Stimulated activated naive B cell treated with anti-CD40 and anti-IgM and Interleukin-4, amounts not matched to agents 10 μg/mL and 1 μg/mL and 100 μg/mL, for 72 hours (primary cell): ENCODE results near the gene FOXP1.
A peak's percentile ranks its signal among the peaks of the same experiment; 100 is the strongest.

Experiments used
- ATAC-seq, 2 donors: fragments of 150-1000 bp; cut with Tn5 transposase; replicated peaks; 2 replicates each; pipeline ENCODE4 v1.10.0; 2021; ENCODE audit warnings: moderate library complexity in 1 of 2
- DNase-seq: peaks from one replicate; pipeline ENCODE4 v3.0.0; 2021
- H3K27ac Mint-ChIP-seq: one replicate; pipeline ENCODE4 v1.8.0; 2022; ENCODE audit warnings: mild to moderate bottlenecking, mixed read lengths
- H3K27me3 Mint-ChIP-seq, 2 donors: one replicate each; pipeline ENCODE4 v1.8.0; 2022; ENCODE audit warnings: mixed read lengths in 2 of 2
- H3K36me3 Mint-ChIP-seq, 2 donors: one replicate each; pipeline ENCODE4 v1.8.0; 2022; ENCODE audit warnings: mixed read lengths in 2 of 2, mild to moderate bottlenecking in 1 of 2
- H3K4me1 Mint-ChIP-seq, 2 donors: one replicate each; pipeline ENCODE4 v1.8.0; 2022; ENCODE audit warnings: mixed read lengths in 2 of 2, mild to moderate bottlenecking in 1 of 2
- H3K4me3 Mint-ChIP-seq, 2 donors: one replicate each; pipeline ENCODE4 v1.8.0; 2022; ENCODE audit warnings: mild to moderate bottlenecking in 2 of 2, mixed read lengths in 2 of 2, moderate library complexity in 1 of 2
- H3K9me3 Mint-ChIP-seq, 2 donors: one replicate each; pipeline ENCODE4 v1.8.0; 2022; ENCODE audit warnings: mixed read lengths in 2 of 2, mild to moderate bottlenecking in 1 of 2

FOXP1 gene

GRCh38 chr3:71210257-71211007, 373.1 kb downstream of the FOXP1 start:
- no peak for ATAC-seq
- peak overlapping the region in 1 of 2 donors; percentile 49 for H3K4me3 Mint-ChIP-seq
- no peak for DNase-seq
- H3K36me3 Mint-ChIP-seq: peaks cover 8 to 23% of the 10 kb centered on the region in 2 donors
- no peaks in the 10 kb centered on the region for H3K27me3 Mint-ChIP-seq
- H3K4me1 Mint-ChIP-seq: peaks cover 39 to 78% of the 10 kb centered on the region in 2 donors
- H3K9me3 Mint-ChIP-seq: no peaks in the 10 kb centered on the region
- H3K27ac Mint-ChIP-seq: peak overlapping the region; percentile 39

GRCh38 chr3:71208211-71209095, 375.1 kb downstream of the FOXP1 start:
- ATAC-seq: peak; percentile 12 to 34

GRCh38 chr3:71207632-71208031, 375.9 kb downstream of the FOXP1 start:
- H3K27ac Mint-ChIP-seq: peak overlapping the region; percentile 72
- H3K9me3 Mint-ChIP-seq: peaks cover 0 to 4% of the 10 kb centered on the region in 2 donors
- peaks cover 46 to 89% of the 10 kb centered on the region in 2 donors for H3K4me1 Mint-ChIP-seq
- H3K4me3 Mint-ChIP-seq: no peak overlapping the region
- no peaks in the 10 kb centered on the region for H3K27me3 Mint-ChIP-seq
- peaks cover 14 to 28% of the 10 kb centered on the region in 2 donors for H3K36me3 Mint-ChIP-seq
- DNase-seq (no peak), ATAC-seq (no peak)

More at GRCh38 chr3:71208211-71209095, 375.1 kb downstream of the FOXP1 start:
- Mint-ChIP-seq H3K4me3 (peak overlapping the region in 1 of 2 donors; percentile 14), H3K36me3 (peaks cover 14 to 28% of the 10 kb centered on the region in 2 donors), H3K9me3 (peaks cover 0 to 4% of the 10 kb centered on the region in 2 donors), H3K27me3 (no peaks in the 10 kb centered on the region), H3K4me1 (peaks cover 41 to 82% of the 10 kb centered on the region in 2 donors), H3K27ac (peak overlapping the region; percentile 63)
- DNase-seq: no peak

- DNase-seq (no peak), ATAC-seq (no peak)
- no peak overlapping the region for H3K27ac Mint-ChIP-seq
- no peaks in the 10 kb centered on the region for H3K27me3 Mint-ChIP-seq
- peaks cover 48 to 90% of the 10 kb centered on the region in 2 donors for H3K4me1 Mint-ChIP-seq
- H3K36me3 Mint-ChIP-seq: peaks cover 14 to 23% of the 10 kb centered on the region in 2 donors
- H3K4me3 Mint-ChIP-seq: no peak overlapping the region
- H3K9me3 Mint-ChIP-seq: peaks cover 0 to 4% of the 10 kb centered on the region in 2 donors
Measured at GRCh38 chr3:71206305-71207165, 377.0 kb downstream of the FOXP1 start.

GRCh38 chr3:71203727-71204488, 379.6 kb downstream of the FOXP1 start:
- peaks cover 10 to 20% of the 10 kb centered on the region in 2 donors for H3K36me3 Mint-ChIP-seq
- DNase-seq (no peak), ATAC-seq (no peak)
- no peak overlapping the region for H3K4me3 Mint-ChIP-seq
- peaks cover 46 to 84% of the 10 kb centered on the region in 2 donors for H3K4me1 Mint-ChIP-seq
- H3K27ac Mint-ChIP-seq: no peak overlapping the region
- no peaks in the 10 kb centered on the region for H3K27me3 Mint-ChIP-seq
- peaks cover 0 to 4% of the 10 kb centered on the region in 2 donors for H3K9me3 Mint-ChIP-seq

- Mint-ChIP-seq H3K27me3 (no peaks in the 10 kb centered on the region), H3K36me3 (peaks cover 10 to 20% of the 10 kb centered on the region in 2 donors), H3K27ac (no peak overlapping the region), H3K9me3 (peaks cover 0 to 4% of the 10 kb centered on the region in 2 donors), H3K4me3 (no peak overlapping the region), H3K4me1 (peaks cover 38 to 75% of the 10 kb centered on the region in 2 donors)
- ATAC-seq (no peak), DNase-seq (no peak)
Measured at GRCh38 chr3:71202848-71203533, 380.5 kb downstream of the FOXP1 start.

GRCh38 chr3:71201939-71202338, 381.6 kb downstream of the FOXP1 start:
- peaks cover 32 to 64% of the 10 kb centered on the region in 2 donors for H3K4me1 Mint-ChIP-seq
- H3K9me3 Mint-ChIP-seq: peaks cover 0 to 4% of the 10 kb centered on the region in 2 donors
- peaks cover 13 to 19% of the 10 kb centered on the region in 2 donors for H3K36me3 Mint-ChIP-seq
- ATAC-seq (no peak), DNase-seq (no peak)
- no peak overlapping the region for H3K4me3 Mint-ChIP-seq
- H3K27ac Mint-ChIP-seq: no peak overlapping the region
- H3K27me3 Mint-ChIP-seq: no peaks in the 10 kb centered on the region

GRCh38 chr3:71197841-71198565, 385.5 kb downstream of the FOXP1 start:
- DNase-seq (no peak), ATAC-seq (no peak)
- Mint-ChIP-seq H3K27me3 (no peaks in the 10 kb centered on the region), H3K9me3 (peaks cover 0 to 2% of the 10 kb centered on the region in 2 donors), H3K4me1 (peaks cover 23 to 54% of the 10 kb centered on the region in 2 donors), H3K36me3 (peaks cover 23 to 25% of the 10 kb centered on the region in 2 donors), H3K4me3 (no peak overlapping the region), H3K27ac (no peak overlapping the region)

- H3K27me3 Mint-ChIP-seq: no peaks in the 10 kb centered on the region
- DNase-seq (no peak), ATAC-seq (no peak)
- peaks cover 22 to 52% of the 10 kb centered on the region in 2 donors for H3K4me1 Mint-ChIP-seq
- H3K36me3 Mint-ChIP-seq: peaks cover 26 to 27% of the 10 kb centered on the region in 2 donors
- H3K4me3 Mint-ChIP-seq: no peak overlapping the region
- H3K27ac Mint-ChIP-seq: peak overlapping the region; percentile 4
- H3K9me3 Mint-ChIP-seq: peaks cover 0 to 2% of the 10 kb centered on the region in 2 donors
Measured at GRCh38 chr3:71195492-71195891, 388.0 kb downstream of the FOXP1 start.

- Mint-ChIP-seq H3K27me3 (no peaks in the 10 kb centered on the region), H3K27ac (peak overlapping the region; percentile 21), H3K4me1 (peaks cover 23 to 55% of the 10 kb centered on the region in 2 donors), H3K9me3 (peaks cover 4 to 6% of the 10 kb centered on the region in 2 donors), H3K36me3 (peaks cover 29 to 30% of the 10 kb centered on the region in 2 donors), H3K4me3 (no peak overlapping the region)
- ATAC-seq (no peak), DNase-seq (no peak)
Measured at GRCh38 chr3:71194785-71195184, 388.7 kb downstream of the FOXP1 start.

GRCh38 chr3:71191031-71191482, 392.5 kb downstream of the FOXP1 start:
- no peaks in the 10 kb centered on the region for H3K27me3 Mint-ChIP-seq
- no peak for ATAC-seq
- H3K36me3 Mint-ChIP-seq: peaks cover 32 to 39% of the 10 kb centered on the region in 2 donors
- no peak for DNase-seq
- peaks cover 30 to 74% of the 10 kb centered on the region in 2 donors for H3K4me1 Mint-ChIP-seq
- H3K27ac Mint-ChIP-seq: peak overlapping the region; percentile 44
- peak overlapping the region in 1 of 2 donors; percentile 41 for H3K4me3 Mint-ChIP-seq
- peaks cover 8 to 9% of the 10 kb centered on the region in 2 donors for H3K9me3 Mint-ChIP-seq

GRCh38 chr3:71189480-71189879, 394.0 kb downstream of the FOXP1 start:
- DNase-seq (no peak), ATAC-seq (peak; percentile 55 to 65)
- Mint-ChIP-seq H3K9me3 (peaks cover 8 to 9% of the 10 kb centered on the region in 2 donors), H3K4me3 (no peak overlapping the region), H3K36me3 (peaks cover 31 to 42% of the 10 kb centered on the region in 2 donors), H3K27ac (peak overlapping the region; percentile 93), H3K27me3 (no peaks in the 10 kb centered on the region), H3K4me1 (peaks cover 36 to 81% of the 10 kb centered on the region in 2 donors)
